Jurkat, Clone E6-1 (cell line): Measurements from ENCODE around the gene TM9SF2.
"Not testable (repeated sequence)": the region's sequence is repeated elsewhere in the genome, so short reads cannot be mapped to it uniquely, and the experiment has no call there.

Experiments used
- DNase-seq: peaks from one replicate; pipeline ENCODE4 v3.0.0-alpha.2; 2011; ENCODE audit warnings: low read depth, low spot score
- H3K4me3 ChIP-seq: 2 replicates; pipeline ENCODE4 v1.5.1; 2011; ENCODE audit warnings: mild to moderate bottlenecking, low read length, control low read depth, moderate library complexity

TM9SF2 gene

GRCh38 chr13:99566125-99567083 is 65.1 kb downstream of the TM9SF2 start:
- DNase-seq: no peak
- no peak overlapping the region for H3K4me3 ChIP-seq

- DNase-seq, H3K4me3 ChIP-seq: not testable (repeated sequence)
Observed at GRCh38 chr13:99568901-99569300, 67.6 kb downstream of the TM9SF2 start.

- DNase-seq: no peak
- H3K4me3 ChIP-seq: no peak overlapping the region
Observed at GRCh38 chr13:99572131-99572530, 70.9 kb downstream of the TM9SF2 start.

GRCh38 chr13:99572921-99573320 is 71.6 kb downstream of the TM9SF2 start:
- H3K4me3 ChIP-seq: no peak overlapping the region
- DNase-seq: no peak

- no peak for DNase-seq
- H3K4me3 ChIP-seq: no peak overlapping the region
Observed at GRCh38 chr13:99575376-99576120, 74.3 kb downstream of the TM9SF2 start.

GRCh38 chr13:99577934-99578917 is 77.0 kb downstream of the TM9SF2 start:
- no peak for DNase-seq
- no peak overlapping the region for H3K4me3 ChIP-seq

- H3K4me3 ChIP-seq: no peak overlapping the region
- no peak for DNase-seq
Observed at GRCh38 chr13:99580500-99581268, 79.4 kb downstream of the TM9SF2 start.

- DNase-seq: no peak
Observed at GRCh38 chr13:99582511-99582910, 81.2 kb downstream of the TM9SF2 start.

GRCh38 chr13:99585609-99586008 is 84.3 kb downstream of the TM9SF2 start:
- no peak overlapping the region for H3K4me3 ChIP-seq
- no peak for DNase-seq

More at GRCh38 chr13:99582511-99582910, 81.2 kb downstream of the TM9SF2 start:
- H3K4me3 ChIP-seq: no peak overlapping the region

GRCh38 chr13:99587021-99587420 is 85.7 kb downstream of the TM9SF2 start:
- H3K4me3 ChIP-seq: no peak overlapping the region
- no peak for DNase-seq

- no peak for DNase-seq
Observed at GRCh38 chr13:99587893-99588606, 86.8 kb downstream of the TM9SF2 start.

GRCh38 chr13:99589575-99589974 is 88.3 kb downstream of the TM9SF2 start:
- H3K4me3 ChIP-seq: no peak overlapping the region
- DNase-seq: no peak

More at GRCh38 chr13:99587893-99588606, 86.8 kb downstream of the TM9SF2 start:
- H3K4me3 ChIP-seq: no peak overlapping the region

- peak; percentile 14 for DNase-seq
- H3K4me3 ChIP-seq: no peak overlapping the region
Observed at GRCh38 chr13:99590519-99591011, 89.3 kb downstream of the TM9SF2 start.

- H3K4me3 ChIP-seq: no peak overlapping the region
- no peak for DNase-seq
Observed at GRCh38 chr13:99596180-99596579, 94.9 kb downstream of the TM9SF2 start.

GRCh38 chr13:99600318-99600717 is 99.0 kb downstream of the TM9SF2 start:
- H3K4me3 ChIP-seq: no peak overlapping the region
- DNase-seq: no peak

GRCh38 chr13:99601535-99601934 is 100.3 kb downstream of the TM9SF2 start:
- DNase-seq: peak; percentile 71

GRCh38 chr13:99604636-99605035 is 103.4 kb downstream of the TM9SF2 start:
- H3K4me3 ChIP-seq: no peak overlapping the region
- no peak for DNase-seq

More at GRCh38 chr13:99601535-99601934, 100.3 kb downstream of the TM9SF2 start:
- no peak overlapping the region for H3K4me3 ChIP-seq
